Measurements from ENCODE around the gene SYN1. TPM values are rescaled to one million over a fixed set of nuclear protein-coding genes. Genes with fewer than 3 reads are reported as not detected.
"Not testable (repeated sequence)": the region's sequence is repeated elsewhere in the genome, so short reads cannot be mapped to it uniquely, and the experiment has no call there.

SYN1 gene
- total RNA-seq: 10 to 100 TPM in 2 of 8 experiments, 1 to 10 TPM in 5, under 1 TPM in 1; 0.73 to 15.5 (median 6.1) TPM

DNA sequence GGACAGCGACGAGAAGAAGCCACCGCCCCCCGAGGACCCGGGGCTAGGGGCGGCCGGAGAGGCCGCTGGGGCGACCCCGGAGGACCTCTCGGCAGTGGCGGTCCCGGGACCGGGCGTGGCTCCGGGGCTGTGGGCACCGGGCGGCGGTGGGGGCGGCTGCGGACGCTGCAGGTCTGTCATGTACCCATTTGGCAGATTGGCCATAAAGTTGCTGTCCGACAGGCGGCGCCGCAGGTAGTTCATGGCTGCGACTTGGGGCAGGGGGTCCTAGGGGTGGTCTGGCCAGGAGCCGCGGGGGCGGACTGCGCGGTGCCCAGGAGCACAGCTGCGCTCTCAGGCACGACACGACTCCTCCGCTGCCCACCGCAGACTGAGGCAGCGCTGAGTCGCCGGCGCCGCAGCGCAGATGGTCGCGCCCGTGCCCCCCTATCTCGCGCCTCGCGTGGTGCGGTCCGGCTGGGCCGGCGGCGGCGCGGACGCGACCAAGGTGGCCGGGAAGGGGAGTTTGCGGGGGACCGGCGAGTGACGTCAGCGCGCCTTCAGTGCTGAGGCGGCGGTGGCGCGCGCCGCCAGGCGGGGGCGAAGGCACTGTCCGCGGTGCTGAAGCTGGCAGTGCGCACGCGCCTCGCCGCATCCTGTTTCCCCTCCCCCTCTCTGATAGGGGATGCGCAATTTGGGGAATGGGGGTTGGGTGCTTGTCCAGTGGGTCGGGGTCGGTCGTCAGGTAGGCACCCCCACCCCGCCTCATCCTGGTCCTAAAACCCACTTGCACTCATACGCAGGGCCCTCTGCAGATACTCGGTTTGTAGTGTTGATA is at the start of gene SYN1:
Gene SYN1, minus strand, starts transcription at position 372 of the 817 bp plus-strand sequence. Its CDS starts 129 bp downstream, at position 243.
- Histone ChIP-seq H3K27ac (peak within 1 kb of the TSS in 1 of 2 donors; percentile 66), H3K4me1 (replicated peaks in 1 of 2) (peaks cover 0 to 6% of the 10 kb centered on the region in 2 donors), H3K4me3 (peak within 1 kb of the TSS; percentile 45 to 83 (median 63))
- 53 to 60% methylated on average over 1 to 12 of the region's 88 CpGs; no CpG with 5 or more reads in 8 of the 10 experiments for WGBS, 10 experiments
- ATAC-seq (replicated peaks in 6 of 8): peak; percentile 73 to 83 (median 78)
- in situ Hi-C loops (cut with MboI; ENCODE audit: low pct_unique_long_range_greater_than_20kb in 2 of 9, low sequenced_read_pairs in 9 of 9, unreplicated experiment in 9 of 9): no loop called here

DNA sequence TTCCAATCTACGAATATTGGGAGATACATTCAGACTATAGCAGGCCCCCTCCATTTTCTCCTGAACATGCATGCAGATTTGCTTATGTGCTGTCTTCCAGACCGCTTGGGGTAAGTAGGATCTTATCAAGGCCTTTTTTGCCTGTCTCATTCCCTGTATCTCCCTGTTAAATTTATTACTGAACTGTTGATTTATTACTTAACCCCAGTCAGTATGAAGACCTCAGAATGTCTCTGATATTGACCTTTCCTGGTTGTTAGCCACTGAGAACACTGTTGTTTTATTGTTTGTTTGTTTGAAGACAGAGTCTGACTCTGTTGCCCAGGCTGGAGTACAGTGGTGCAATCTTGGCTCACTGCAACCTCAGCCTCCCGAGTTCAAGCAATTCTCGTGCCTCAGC is 46.1 kb upstream of the SYN1 start:
- ATAC-seq (replicated peaks in 6 of 8); H3K4me3 ChIP-seq; in situ Hi-C loops (cut with MboI; ENCODE audit: low pct_unique_long_range_greater_than_20kb in 2 of 9, low sequenced_read_pairs in 9 of 9, unreplicated experiment in 9 of 9); H3K27ac ChIP-seq; H3K4me1 ChIP-seq (replicated peaks in 1 of 2): not testable (repeated sequence)
- WGBS, 10 experiments: 35 to 75% (median 71%) methylated on average over 1 to 4 of the region's 4 CpGs; no CpG with 5 or more reads in 7 of the 10 experiments

DNA sequence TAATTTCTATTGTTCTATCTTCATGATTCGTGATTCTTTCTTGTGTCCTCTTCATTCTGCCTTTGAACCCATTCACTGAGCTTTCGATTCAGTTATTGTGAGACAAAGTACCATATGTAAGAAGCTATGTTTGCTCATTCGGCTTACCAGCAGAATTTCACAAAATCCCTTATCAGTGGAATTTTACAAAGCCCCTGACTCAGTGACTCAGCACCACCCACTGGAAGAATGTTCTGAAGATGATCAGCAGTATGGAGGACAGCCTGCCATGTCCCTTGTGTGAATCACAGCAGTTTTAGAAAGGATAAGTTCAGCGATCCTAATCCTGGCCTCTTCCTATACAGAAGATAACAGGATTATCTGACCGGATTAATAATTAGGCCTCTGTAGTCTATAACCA is 45.1 kb upstream of the SYN1 start:
- no peak overlapping the region for H3K27ac ChIP-seq
- WGBS, 10 experiments: 33 to 100% (median 75%) methylated on average over 1 to 5 of the region's 5 CpGs; no CpG with 5 or more reads in 2 of the 10 experiments
- H3K4me1 ChIP-seq (replicated peaks in 1 of 2): peaks cover 1 to 2% of the 10 kb centered on the region in 2 donors
- ATAC-seq (replicated peaks in 6 of 8): no peak
- H3K4me3 ChIP-seq: no peak overlapping the region
- in situ Hi-C loops (cut with MboI; ENCODE audit: low pct_unique_long_range_greater_than_20kb in 2 of 9, low sequenced_read_pairs in 9 of 9, unreplicated experiment in 9 of 9): no loop called here

DNA sequence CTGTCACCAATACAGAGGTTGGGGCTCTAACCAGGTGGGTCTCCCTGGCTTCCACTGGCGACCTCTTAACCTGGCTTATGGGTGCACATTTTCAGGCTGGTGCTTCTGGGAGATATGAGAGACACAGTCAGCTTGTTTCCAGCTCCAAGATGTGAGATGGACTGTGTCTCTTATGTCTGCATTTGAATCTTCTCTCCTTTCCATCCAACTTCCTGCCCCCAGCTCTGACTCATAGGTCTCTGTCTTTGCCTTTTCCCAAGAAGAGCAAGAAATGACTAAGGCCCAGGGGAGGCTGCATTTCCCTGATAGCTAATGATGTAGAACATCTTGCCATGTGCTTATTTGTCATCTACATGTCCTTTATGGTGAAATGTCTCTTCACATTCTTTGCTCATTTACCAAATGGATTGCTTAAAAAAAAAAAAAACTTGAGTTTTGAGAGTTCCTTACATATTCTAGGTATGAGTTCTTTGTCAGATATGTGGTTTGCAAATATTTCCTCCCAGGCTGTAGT is 42.5 kb upstream of the SYN1 start:
- Histone ChIP-seq H3K27ac (no peak overlapping the region), H3K4me1 (replicated peaks in 1 of 2) (peaks cover 3 to 4% of the 10 kb centered on the region in 2 donors), H3K4me3 (no peak overlapping the region)
- 0% methylated on average over 1 of the region's 1 CpG; no CpG with 5 or more reads in 9 of the 10 experiments for WGBS, 10 experiments
- in situ Hi-C loops (cut with MboI; ENCODE audit: low pct_unique_long_range_greater_than_20kb in 2 of 9, low sequenced_read_pairs in 9 of 9, unreplicated experiment in 9 of 9): no loop called here
- ATAC-seq (replicated peaks in 6 of 8): peak in 2 of 8 experiments; percentile 26 to 39

- in situ Hi-C loops (cut with MboI; ENCODE audit: low pct_unique_long_range_greater_than_20kb in 2 of 9, low sequenced_read_pairs in 9 of 9, unreplicated experiment in 9 of 9): no loop called here
- ATAC-seq (replicated peaks in 6 of 8): no peak
- H3K4me1 ChIP-seq (replicated peaks in 1 of 2): peaks cover 3 to 4% of the 10 kb centered on the region in 2 donors
- H3K27ac ChIP-seq: no peak overlapping the region
- 42 to 100% (median 64%) methylated on average over 1 to 6 of the region's 7 CpGs; no CpG with 5 or more reads in 6 of the 10 experiments for WGBS, 10 experiments
- no peak overlapping the region for H3K4me3 ChIP-seq
Measured at GRCh38 chrX:47661539-47661938, 41.9 kb upstream of the SYN1 start.

DNA sequence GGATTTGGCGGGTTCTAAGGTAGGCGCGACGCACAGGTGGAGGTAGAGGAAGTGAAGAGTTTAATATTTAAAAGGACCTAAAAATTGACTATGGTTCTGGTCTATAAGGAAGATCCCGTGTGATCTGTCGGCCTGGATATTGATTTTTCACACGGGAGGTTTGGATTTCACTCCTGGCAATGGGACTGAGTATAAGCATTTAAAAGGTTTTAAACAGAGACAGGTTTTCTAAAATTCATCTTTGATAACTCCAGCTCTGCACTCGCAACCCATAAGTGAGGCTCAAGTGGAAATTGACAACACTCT is 39.7 kb upstream of the SYN1 start:
- ATAC-seq (replicated peaks in 6 of 8): no peak
- WGBS, 10 experiments: 6 to 60% (median 34%) methylated on average over 3 to 6 of the region's 8 CpGs; no CpG with 5 or more reads in 6 of the 10 experiments
- Histone ChIP-seq H3K4me1 (replicated peaks in 1 of 2) (peaks cover 3 to 4% of the 10 kb centered on the region in 2 donors), H3K4me3 (peak overlapping the region; percentile 52 to 89 (median 78)), H3K27ac (peak overlapping the region; percentile 94 to 99)
- in situ Hi-C loops (cut with MboI; ENCODE audit: low pct_unique_long_range_greater_than_20kb in 2 of 9, low sequenced_read_pairs in 9 of 9, unreplicated experiment in 9 of 9): no loop called here

- Histone ChIP-seq H3K4me3 (peak within 1 kb of the TSS; percentile 52 to 89 (median 78)), H3K27ac (peak within 1 kb of the TSS; percentile 94 to 99), H3K4me1 (replicated peaks in 1 of 2) (peaks cover 3 to 4% of the 10 kb centered on the region in 2 donors)
- peak; percentile 80 to 92 (median 90) for ATAC-seq (replicated peaks in 6 of 8)
- in situ Hi-C loops (cut with MboI; ENCODE audit: low pct_unique_long_range_greater_than_20kb in 2 of 9, low sequenced_read_pairs in 9 of 9, unreplicated experiment in 9 of 9): no loop called here
- 0 to 30% (median 20%) methylated on average over 2 to 3 of the region's 54 CpGs; no CpG with 5 or more reads in 7 of the 10 experiments for WGBS, 10 experiments
Measured at GRCh38 chrX:47658684-47659420, 39.2 kb upstream of the SYN1 start, which contains the start of gene UXT. Gene UXT, minus strand, starts transcription at chrX:47659180. Its CDS starts 253 bp downstream, at chrX:47658927.

- Histone ChIP-seq H3K4me1 (replicated peaks in 1 of 2) (peaks cover 3 to 4% of the 10 kb centered on the region in 2 donors), H3K27ac (peak overlapping the region; percentile 94 to 99), H3K4me3 (peak overlapping the region; percentile 52 to 89 (median 78))
- WGBS, 10 experiments: no CpG with 5 or more reads among the region's 13 CpGs
- no peak for ATAC-seq (replicated peaks in 6 of 8)
- in situ Hi-C loops (cut with MboI; ENCODE audit: low pct_unique_long_range_greater_than_20kb in 2 of 9, low sequenced_read_pairs in 9 of 9, unreplicated experiment in 9 of 9): no loop called here
Measured at GRCh38 chrX:47658301-47658683, 38.6 kb upstream of the SYN1 start.

DNA sequence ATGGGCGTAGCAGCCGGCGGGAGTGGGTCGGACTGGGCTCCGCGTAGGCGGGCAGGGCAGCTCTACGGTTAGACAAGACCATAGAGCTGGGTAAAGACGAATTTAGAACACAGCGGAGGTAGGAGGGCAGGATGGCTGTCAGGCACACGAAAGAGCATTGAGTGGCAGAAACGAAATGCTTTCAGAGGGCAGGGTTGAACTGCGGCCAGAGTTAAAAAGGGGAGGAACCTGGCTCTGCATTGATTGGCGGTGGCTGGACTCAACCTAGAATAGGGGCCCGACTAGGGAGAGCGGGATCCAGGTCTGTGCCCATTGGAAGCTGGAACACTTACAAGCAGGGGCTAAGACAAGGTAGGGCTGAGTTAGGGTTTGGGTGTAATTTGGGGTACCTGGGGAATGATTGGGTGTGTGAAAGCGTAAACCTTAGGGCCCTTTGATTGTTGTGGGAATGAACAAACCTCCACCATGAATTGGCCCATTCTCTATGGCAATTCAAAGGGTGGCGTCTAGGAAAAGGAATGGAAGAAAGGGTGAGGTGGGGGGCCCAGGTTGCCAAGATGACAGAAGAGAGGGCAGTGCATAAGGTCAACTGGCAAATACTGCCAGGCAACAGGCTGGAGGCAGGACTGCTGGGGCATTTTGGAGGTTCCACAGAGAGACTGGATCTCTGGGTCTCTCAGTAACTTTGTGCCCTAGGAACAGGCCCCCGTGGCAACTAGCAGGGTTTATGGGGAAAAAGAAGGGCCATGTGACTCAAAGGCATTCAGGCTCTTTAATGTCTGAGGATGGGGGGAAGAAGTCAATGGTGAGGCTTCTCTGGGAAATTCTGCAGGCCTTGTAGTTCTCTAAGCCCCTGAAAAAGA is 31.6 kb upstream of the SYN1 start:
- peak overlapping the region; percentile 34 to 48 (median 42) for H3K4me3 ChIP-seq
- ATAC-seq (replicated peaks in 6 of 8): peak in 7 of 8 experiments; percentile 4 to 24 (median 19)
- peaks cover 11 to 17% of the 10 kb centered on the region in 2 donors for H3K4me1 ChIP-seq (replicated peaks in 1 of 2)
- H3K27ac ChIP-seq: peak overlapping the region; percentile 73 to 79
- 0 to 17% (median 10%) methylated on average over 1 to 12 of the region's 19 CpGs; no CpG with 5 or more reads in 7 of the 10 experiments for WGBS, 10 experiments
- in situ Hi-C loops (cut with MboI; ENCODE audit: low pct_unique_long_range_greater_than_20kb in 2 of 9, low sequenced_read_pairs in 9 of 9, unreplicated experiment in 9 of 9): no loop called here

DNA sequence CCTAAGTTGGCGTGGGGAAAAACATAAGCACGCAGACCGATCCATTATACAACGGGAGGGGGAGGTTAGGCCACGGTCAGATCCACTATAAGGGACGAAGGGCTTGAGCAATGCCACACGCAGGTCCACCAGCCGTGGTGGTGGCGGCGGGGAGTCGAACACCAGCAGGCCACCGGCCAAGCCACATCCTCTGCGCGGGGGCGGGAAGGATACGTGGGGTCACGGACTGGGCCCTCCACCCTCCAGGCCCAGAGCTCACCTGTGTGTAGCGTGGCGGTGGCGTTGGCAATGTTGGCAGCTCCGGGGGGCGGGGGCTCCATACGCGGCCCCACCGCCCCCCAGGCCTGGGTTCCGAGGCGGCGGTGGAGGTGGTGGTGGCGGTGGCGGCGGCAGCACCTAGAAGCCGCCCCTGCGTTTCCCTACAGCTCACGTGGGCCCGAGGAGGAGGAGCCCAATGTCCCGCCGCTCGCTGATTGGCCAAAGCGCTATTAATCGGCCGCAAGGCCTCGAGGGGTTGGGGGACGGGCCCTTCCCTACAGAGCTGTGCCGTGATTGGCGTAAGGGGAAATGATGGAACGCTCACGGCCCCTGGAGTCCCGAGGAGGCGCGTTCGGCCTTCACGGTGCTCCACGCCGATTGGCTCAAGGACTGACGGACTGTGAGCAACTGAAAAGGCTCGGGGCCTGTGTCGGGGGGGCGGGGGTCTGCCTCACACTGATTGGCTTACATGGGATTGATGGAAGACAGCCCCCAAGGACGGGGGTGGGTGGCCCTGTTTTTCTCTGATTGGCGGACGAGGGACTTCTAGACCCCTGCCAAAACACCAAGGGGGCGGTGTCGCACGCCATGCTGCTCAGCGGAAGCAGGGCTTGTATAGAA is 30.7 kb upstream of the SYN1 start, which contains the start of gene ELK1:
Gene ELK1, minus strand, starts transcription at position 400 of the 879 bp plus-strand sequence. CDS start 9,122 bp downstream, outside the sequence.
- peaks cover 11 to 17% of the 10 kb centered on the region in 2 donors for H3K4me1 ChIP-seq (replicated peaks in 1 of 2)
- whole genome bisulfite sequencing, 10 experiments: 27 to 38% methylated on average over 3 to 5 of the region's 65 CpGs; no CpG with 5 or more reads in 8 of the 10 experiments
- in situ Hi-C loops (cut with MboI; ENCODE audit: low pct_unique_long_range_greater_than_20kb in 2 of 9, low sequenced_read_pairs in 9 of 9, unreplicated experiment in 9 of 9): no loop called here
- peak; percentile 89 to 97 (median 95) for ATAC-seq (replicated peaks in 6 of 8)
- H3K27ac ChIP-seq: peak within 1 kb of the TSS; percentile 84 to 90
- peak within 1 kb of the TSS; percentile 89 to 96 (median 94) for H3K4me3 ChIP-seq

DNA sequence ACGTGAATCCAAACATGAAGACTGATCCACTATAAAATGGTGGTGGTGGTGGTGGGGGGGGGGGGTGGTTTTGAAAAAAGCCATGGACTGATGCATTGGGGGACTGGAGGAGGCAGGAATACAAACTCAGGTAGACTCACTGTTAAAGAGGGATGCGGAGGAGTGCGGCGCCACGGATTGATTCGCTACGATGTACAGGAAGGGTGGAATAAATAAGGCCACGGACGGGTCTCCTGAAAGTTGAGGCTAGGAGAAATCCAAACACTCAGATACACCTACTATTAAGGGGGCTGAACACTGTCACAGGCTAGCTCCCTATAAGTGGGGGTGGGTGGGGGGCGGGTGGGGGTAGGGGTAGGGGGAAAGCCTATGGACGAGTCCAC is 30.1 kb upstream of the SYN1 start:
- no peak for ATAC-seq (replicated peaks in 6 of 8)
- no CpG with 5 or more reads among the region's 11 CpGs for WGBS, 10 experiments
- peak overlapping the region; percentile 84 to 90 for H3K27ac ChIP-seq
- peak overlapping the region; percentile 89 to 96 (median 94) for H3K4me3 ChIP-seq
- H3K4me1 ChIP-seq (replicated peaks in 1 of 2): peaks cover 11 to 17% of the 10 kb centered on the region in 2 donors
- in situ Hi-C loops (cut with MboI; ENCODE audit: low pct_unique_long_range_greater_than_20kb in 2 of 9, low sequenced_read_pairs in 9 of 9, unreplicated experiment in 9 of 9): no loop called here
